Smooth muscle cell (in vitro differentiated cells): ENCODE data around the gene MBP. TPM values are rescaled to one million over a fixed set of nuclear protein-coding genes. Genes with fewer than 3 reads are reported as not detected.

ENCODE experiments used
- DNase-seq: peaks from one replicate; lab custom pipeline; 2025; ENCODE audit not compliant: unreplicated experiment; lab: John Stamatoyannopoulos, UW
- H2AFZ ChIP-seq: fragments of 200-600 bp; sonication (generic); 2 replicates; pipeline ENCODE4 v1.6.0; 2016; ENCODE audit warnings: antibody characterized with exemption, low read depth, mild to moderate bottlenecking
- H3F3A ChIP-seq: fragments of 200-600 bp; sonication (generic); 2 replicates; pipeline ENCODE4 v1.6.0; 2017; ENCODE audit warnings: antibody characterized with exemption, low read depth
- H3K27ac ChIP-seq: fragments of 200-600 bp; sonication (generic); 2 replicates; pipeline ENCODE4 v1.5.1; 2016; ENCODE audit warnings: low read depth, mild to moderate bottlenecking
- H3K27me3 ChIP-seq: fragments of 200-600 bp; sonication (generic); 2 replicates; pipeline ENCODE4 v1.6.1; 2016; ENCODE audit warnings: low read depth, mild to moderate bottlenecking
- H3K36me3 ChIP-seq: fragments of 200-600 bp; sonication (generic); 2 replicates; pipeline ENCODE4 v1.5.1; 2016; ENCODE audit warnings: low read depth
- H3K4me1 ChIP-seq: fragments of 200-600 bp; sonication (generic); 2 replicates; pipeline ENCODE4 v1.5.1; 2016; ENCODE audit warnings: low read depth
- H3K4me2 ChIP-seq: fragments of 200-600 bp; sonication (generic); 2 replicates; pipeline ENCODE4 v1.6.0; 2016; ENCODE audit warnings: mild to moderate bottlenecking
- H3K4me3 ChIP-seq: fragments of 200-600 bp; sonication (generic); 2 replicates; pipeline ENCODE4 v1.5.1; 2016; ENCODE audit warnings: mild to moderate bottlenecking
- H3K79me2 ChIP-seq: fragments of 200-600 bp; sonication (generic); 2 replicates; pipeline ENCODE4 v1.6.0; 2016; ENCODE audit warnings: low read depth, mild to moderate bottlenecking
- H3K9ac ChIP-seq: fragments of 200-600 bp; sonication (generic); 2 replicates; pipeline ENCODE4 v1.6.0; 2016; ENCODE audit warnings: low read depth
- H3K9me3 ChIP-seq: fragments of 200-600 bp; sonication (generic); replicated peaks from 2 replicates; pipeline ENCODE4 v1.5.1; 2016; ENCODE audit warnings: low read depth
- H4K20me1 ChIP-seq: fragments of 200-600 bp; sonication (generic); 2 replicates; pipeline ENCODE4 v1.6.0; 2016; ENCODE audit warnings: low read depth
- CTCF ChIP-seq: fragments of 200-600 bp; sonication (generic); IDR thresholded peaks from 2 replicates; pipeline ENCODE4 v1.5.1; 2017; ENCODE audit warnings: borderline replicate concordance, mild to moderate bottlenecking, antibody characterized with exemption; ENCODE audit not compliant: insufficient read depth, poor library complexity, severe bottlenecking
- WGBS: methylation state at CpG from one replicate; pipeline ENCODE4 v1.1.7; 2016; ENCODE audit warnings: low lambda C conversion rate; 5-methylcytosine and 5-hydroxymethylcytosine counted together
- polyA plus RNA-seq: library from polyadenylated mRNA; unstranded; fragments of >200 nt; fragmentation: Nextera tagmentation; extraction: Ambion mirVana; gene quantifications from 2 replicates; pipeline ENCODE4 v1.2.1, GENCODE V29; 2016
- total RNA-seq: library from RNA; depleted of rRNA; stranded (reverse); fragments of >200 nt; gene quantifications from 2 replicates; pipeline ENCODE4 v1.2.3, GENCODE V29; 2014

Gene MBP
- total and polyA plus RNA-seq, 2 experiments from 2014 or later = 1.4 to 5.1 TPM

GRCh38 chr18:77111449-77111848 is 21.1 kb downstream of the MBP start:
- no peak overlapping the region for H2AFZ ChIP-seq
- no peaks in the 10 kb centered on the region for H4K20me1 ChIP-seq
- no peak for DNase-seq
- H3K4me3 ChIP-seq = no peak overlapping the region
- no peaks in the 10 kb centered on the region for H3K9me3 ChIP-seq
- H3K27me3 ChIP-seq = no peaks in the 10 kb centered on the region
- H3K79me2 ChIP-seq = no peaks in the 10 kb centered on the region
- peaks cover 27% of the 10 kb centered on the region for H3K4me1 ChIP-seq
- whole genome bisulfite sequencing = 81% methylated on average over 11 of the region's 11 CpGs
- no peak overlapping the region for H3K4me2 ChIP-seq
- no peak for TF ChIP-seq CTCF
- no peaks in the 10 kb centered on the region for H3K36me3 ChIP-seq
- no peak overlapping the region for H3K27ac ChIP-seq
- H3K9ac ChIP-seq = no peak overlapping the region
- H3F3A ChIP-seq = peaks cover 22% of the 10 kb centered on the region

DNA sequence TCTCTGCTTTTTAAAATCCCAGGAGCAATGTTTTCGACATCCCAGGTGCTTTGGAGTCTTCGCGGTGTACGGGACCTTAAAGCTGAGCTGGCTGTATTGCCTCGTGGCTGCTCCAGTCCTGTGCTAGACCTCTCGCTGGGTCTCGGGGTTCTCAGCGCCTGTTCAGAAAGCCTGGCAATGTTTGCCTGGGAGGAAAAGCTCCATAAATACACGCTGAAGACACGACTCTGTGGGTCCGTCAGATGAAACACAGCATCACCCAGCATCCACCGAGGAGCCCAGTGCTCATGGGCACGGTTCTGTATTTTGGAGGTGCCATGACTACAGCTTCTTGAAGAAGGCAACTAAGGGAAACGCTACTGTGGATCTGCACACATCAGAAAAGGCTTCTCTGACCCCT is 21.6 kb downstream of the MBP start:
- H3K4me1 ChIP-seq = peaks cover 27% of the 10 kb centered on the region
- no peak overlapping the region for H3K4me3 ChIP-seq
- no peak overlapping the region for H3K4me2 ChIP-seq
- no peaks in the 10 kb centered on the region for H3K9me3 ChIP-seq
- H4K20me1 ChIP-seq = no peaks in the 10 kb centered on the region
- DNase-seq = no peak
- H3K36me3 ChIP-seq = no peaks in the 10 kb centered on the region
- H3K27ac ChIP-seq = no peak overlapping the region
- no peak overlapping the region for H3K9ac ChIP-seq
- H2AFZ ChIP-seq = no peak overlapping the region
- TF ChIP-seq CTCF = no peak
- H3K79me2 ChIP-seq = no peaks in the 10 kb centered on the region
- H3K27me3 ChIP-seq = no peaks in the 10 kb centered on the region
- peaks cover 22% of the 10 kb centered on the region for H3F3A ChIP-seq
- WGBS = 96% methylated on average over 14 of the region's 14 CpGs

DNA sequence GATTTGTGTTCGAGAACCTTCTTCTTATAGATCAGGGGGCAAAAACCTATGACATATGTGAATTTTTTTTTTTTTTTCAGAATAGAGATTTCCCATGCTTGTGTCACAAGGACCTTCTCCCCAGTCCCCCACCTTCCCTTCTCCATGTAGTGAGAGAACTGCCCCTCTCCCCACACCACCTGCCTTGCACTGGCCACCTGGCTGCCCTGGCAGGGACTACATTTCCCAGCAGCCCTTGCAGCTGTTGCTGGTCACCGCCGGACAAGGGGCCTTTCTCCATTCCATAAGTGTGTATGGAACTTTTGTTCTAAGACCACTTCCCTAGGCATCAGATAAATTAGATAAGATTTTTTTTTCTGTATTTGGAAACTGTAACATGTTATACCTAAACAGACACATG is 22.2 kb downstream of the MBP start:
- Histone ChIP-seq H3K4me2 (no peak overlapping the region), H3K79me2 (no peaks in the 10 kb centered on the region), H4K20me1 (no peaks in the 10 kb centered on the region), H3K9ac (no peak overlapping the region), H3F3A (peaks cover 22% of the 10 kb centered on the region), H3K4me3 (no peak overlapping the region), H3K36me3 (no peaks in the 10 kb centered on the region), H3K4me1 (peaks cover 27% of the 10 kb centered on the region), H3K27ac (no peak overlapping the region), H3K9me3 (no peaks in the 10 kb centered on the region), H3K27me3 (no peaks in the 10 kb centered on the region), H2AFZ (no peak overlapping the region)
- no peak for TF ChIP-seq CTCF
- DNase-seq = no peak
- 92% methylated on average over 3 of the region's 3 CpGs for WGBS

DNA sequence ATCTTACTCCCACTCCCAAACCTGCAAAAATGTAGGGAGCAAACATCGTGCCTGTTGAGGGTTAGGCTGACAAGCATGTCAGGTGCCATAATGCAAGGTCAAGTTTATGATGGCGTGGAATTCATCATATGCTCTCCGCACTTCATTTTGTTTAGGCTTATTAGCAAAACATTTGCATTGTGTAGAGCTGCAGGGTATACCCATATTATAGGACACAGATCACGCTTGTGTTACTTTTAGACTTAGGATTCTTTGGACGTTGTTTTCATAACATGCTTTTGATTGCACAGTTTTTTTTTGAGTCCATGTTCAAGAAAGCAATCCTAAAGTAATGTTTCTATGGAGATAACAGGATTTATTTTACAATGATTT is 22.9 kb downstream of the MBP start:
- Histone ChIP-seq H3K36me3 (no peaks in the 10 kb centered on the region), H3K27me3 (no peaks in the 10 kb centered on the region), H3K27ac (no peak overlapping the region), H3F3A (peaks cover 22% of the 10 kb centered on the region), H4K20me1 (no peaks in the 10 kb centered on the region), H3K79me2 (no peaks in the 10 kb centered on the region), H3K4me3 (no peak overlapping the region), H3K4me1 (peaks cover 27% of the 10 kb centered on the region), H3K4me2 (no peak overlapping the region), H3K9ac (no peak overlapping the region), H2AFZ (no peak overlapping the region), H3K9me3 (no peaks in the 10 kb centered on the region)
- WGBS = 93% methylated on average over 5 of the region's 5 CpGs
- DNase-seq = no peak
- no peak for TF ChIP-seq CTCF
